Measurements from ENCODE around the gene CLDN4.
A peak's percentile ranks its signal among the peaks of the same experiment; 100 is the strongest.
"Not testable (repeated sequence)": the region's sequence is repeated elsewhere in the genome, so short reads cannot be mapped to it uniquely, and the experiment has no call there.

CLDN4 gene

DNA sequence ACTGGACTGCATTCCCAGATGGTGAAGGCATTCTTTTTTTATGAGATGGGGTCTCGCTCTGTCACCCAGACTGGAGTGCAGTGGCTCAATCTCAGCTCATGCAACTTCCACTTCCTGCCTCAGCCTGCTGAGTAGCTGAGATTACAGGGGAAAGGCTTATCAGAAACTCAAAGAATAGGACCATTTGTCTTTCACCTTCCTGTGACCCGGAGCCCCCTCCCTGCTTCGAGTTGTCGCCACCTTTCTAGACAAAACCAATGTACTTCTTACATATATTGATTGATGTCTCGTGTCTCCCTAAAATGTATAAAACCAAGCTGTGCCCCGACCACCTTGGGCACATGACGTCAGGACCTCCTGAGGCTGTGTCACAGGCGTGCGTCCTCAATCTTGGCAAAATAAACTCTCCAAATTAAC lies 13.3 kb downstream of the CLDN4 start:
- no peak for DNase-seq

- DNase-seq = peak; percentile 67
Measured at GRCh38 chr7:73844848-73845460, 14.2 kb downstream of the CLDN4 start.

- DNase-seq = not testable (repeated sequence)
Measured at GRCh38 chr7:73845701-73846195, 15.0 kb downstream of the CLDN4 start.

DNA sequence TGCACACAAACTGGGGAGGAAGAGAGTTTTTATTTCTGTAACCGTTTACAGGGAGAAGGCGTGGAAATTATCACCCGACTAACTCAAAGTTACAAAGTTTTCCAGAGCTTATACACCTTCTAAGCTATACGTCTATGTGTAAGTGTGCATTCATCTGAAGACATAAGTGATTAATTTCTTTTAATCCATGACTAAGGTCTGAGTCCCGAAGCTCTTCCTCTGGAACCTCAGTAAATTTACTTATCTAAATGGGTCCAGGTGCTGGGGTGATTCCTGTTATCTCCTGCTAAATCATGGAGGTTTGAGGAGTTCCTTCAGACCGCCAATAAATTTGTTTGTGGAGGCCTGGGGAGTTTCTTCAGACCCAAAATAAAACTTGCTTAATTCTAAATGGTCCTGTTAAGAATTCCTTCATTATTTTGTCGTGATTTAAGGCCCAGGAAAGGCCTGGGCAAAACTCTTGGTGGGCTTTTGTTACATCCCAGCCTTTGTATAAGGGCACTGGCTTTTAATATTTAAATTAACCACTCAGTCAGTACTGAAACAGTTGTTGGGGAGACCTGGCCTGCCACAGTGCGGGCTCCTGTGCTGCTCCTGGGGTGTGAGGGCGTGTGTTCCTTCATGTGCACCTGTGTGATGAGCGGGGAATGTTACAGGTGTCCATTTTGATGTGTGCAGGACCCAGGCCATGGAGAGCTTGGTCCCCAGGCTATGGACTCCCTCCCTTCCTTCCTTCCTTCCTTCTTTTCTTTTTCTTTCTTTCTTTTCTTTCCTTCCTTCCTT lies 17.3 kb downstream of the CLDN4 start:
- no peak for DNase-seq

- peak; percentile 99 for DNase-seq
Measured at GRCh38 chr7:73850781-73851207, 20.0 kb downstream of the CLDN4 start.

- DNase-seq = peak; percentile 98
Measured at GRCh38 chr7:73851410-73852338, 20.9 kb downstream of the CLDN4 start.

DNA sequence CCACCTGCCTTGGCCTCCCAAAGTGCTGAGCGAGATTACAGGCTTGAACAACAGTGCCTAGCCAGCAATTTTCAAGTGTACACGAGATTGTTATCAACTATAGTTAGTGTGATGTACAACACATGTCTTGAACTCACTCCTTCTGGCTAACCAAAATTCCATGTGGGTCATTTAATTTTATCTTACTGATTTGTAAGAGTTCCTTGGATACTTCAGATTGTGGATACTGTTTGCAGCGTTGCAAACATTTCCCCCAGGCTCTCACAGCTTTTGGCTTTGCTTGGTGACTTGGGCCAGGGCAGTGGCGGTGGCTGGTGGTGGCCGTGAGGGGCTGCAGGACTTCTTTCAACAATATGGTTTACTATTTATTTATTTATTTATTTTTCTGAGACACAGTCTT lies 21.7 kb downstream of the CLDN4 start:
- DNase-seq = no peak

DNA sequence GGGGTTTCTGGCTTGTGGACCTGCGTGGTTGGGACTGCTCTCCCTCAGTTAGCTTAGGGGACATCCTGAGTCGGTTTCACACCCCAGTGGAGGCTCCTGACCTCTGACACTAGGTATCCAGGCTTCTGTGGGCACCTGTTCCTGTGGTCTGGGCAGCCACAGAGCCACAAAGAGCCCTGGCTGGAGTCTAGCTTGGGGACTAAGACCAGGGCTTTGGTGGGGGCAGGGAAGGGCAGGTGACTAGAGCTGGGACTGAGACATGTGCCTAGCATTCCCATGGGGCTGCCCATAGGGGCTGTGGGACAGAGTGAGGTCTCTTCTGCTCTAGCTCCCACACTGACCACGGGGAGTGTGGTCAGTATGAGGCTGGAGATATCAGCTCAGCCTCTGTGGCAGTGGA lies 26.1 kb downstream of the CLDN4 start:
- DNase-seq = no peak

DNA sequence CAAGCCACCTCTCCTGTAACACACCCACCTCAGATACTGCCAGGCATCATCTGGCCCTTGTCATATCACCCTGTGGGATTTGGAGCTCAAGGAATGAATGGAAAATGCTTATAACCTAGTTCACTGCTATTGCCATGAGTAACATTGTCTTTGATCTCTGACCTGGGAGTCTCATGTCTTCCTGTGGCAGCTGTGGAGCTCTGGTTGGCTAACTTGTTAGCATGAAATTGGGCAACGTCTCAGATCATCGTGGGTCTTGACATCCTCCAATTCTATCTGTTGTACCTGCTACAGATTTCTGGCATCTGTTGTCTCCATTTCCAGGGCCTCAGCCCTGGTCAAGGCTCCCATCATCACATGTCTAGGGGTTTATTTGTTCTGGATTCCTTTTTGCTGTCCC lies 28.0 kb downstream of the CLDN4 start:
- no peak for DNase-seq

DNA sequence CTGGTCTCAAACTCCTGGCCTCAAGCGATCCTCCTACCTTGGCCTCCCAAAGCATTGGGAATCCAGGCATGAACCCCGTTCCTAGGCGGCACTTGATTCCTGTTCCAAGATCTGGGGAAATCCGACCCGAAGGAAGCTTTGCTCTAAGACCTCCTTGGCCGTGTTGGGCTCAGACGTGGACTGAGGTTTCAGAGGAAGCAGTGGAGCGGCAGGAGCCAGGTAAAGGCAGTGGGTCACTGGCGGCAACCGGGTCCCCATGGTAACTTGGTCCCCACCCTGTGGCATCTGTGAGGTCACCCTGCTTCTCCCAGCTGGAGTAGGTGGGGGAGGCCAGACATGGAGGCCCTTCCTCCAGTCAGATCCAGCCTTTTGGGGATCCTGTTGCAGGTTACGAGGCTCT lies 30.1 kb downstream of the CLDN4 start, which contains the start of gene TMEM270:
TMEM270 (plus strand) TSS at position 301 of the 400 bp plus-strand sequence; CDS start at position 337, 36 bp downstream.
- no peak for DNase-seq

- DNase-seq = no peak
Measured at GRCh38 chr7:73861305-73861704, 30.5 kb downstream of the CLDN4 start.

DNA sequence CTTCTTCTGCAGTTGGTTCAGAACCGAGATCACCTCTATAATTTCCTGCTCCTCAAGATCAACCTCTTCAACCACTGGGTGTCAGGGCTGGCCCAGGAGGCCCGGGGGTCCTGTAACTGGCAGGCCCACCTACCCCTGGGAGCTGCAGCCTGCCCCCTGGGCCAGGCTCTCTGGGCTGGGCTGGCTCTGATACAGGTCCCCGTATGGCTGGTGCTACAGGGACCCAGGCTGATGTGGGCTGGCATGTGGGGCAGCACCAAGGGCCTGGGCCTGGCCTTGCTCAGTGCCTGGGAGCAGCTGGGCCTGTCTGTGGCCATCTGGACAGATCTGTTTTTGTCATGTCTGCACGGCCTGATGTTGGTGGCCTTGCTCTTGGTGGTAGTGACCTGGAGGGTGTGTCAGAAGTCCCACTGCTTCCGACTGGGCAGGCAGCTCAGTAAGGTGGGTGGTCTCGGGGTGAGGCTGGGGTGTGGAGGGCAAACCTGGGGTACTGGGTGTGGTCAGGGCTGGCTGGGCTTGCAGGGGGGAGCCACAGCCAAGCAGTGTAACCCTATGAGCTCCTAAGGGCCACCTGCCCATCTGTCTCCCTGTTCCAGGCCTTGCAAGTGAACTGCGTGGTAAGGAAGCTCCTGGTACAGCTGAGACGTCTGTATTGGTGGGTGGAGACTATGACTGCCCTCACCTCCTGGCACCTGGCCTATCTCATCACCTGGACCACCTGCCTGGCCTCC lies 34.4 kb downstream of the CLDN4 start:
- DNase-seq = no peak

- DNase-seq = peak; percentile 74
Measured at GRCh38 chr7:73865738-73866445, 35.1 kb downstream of the CLDN4 start.

DNA sequence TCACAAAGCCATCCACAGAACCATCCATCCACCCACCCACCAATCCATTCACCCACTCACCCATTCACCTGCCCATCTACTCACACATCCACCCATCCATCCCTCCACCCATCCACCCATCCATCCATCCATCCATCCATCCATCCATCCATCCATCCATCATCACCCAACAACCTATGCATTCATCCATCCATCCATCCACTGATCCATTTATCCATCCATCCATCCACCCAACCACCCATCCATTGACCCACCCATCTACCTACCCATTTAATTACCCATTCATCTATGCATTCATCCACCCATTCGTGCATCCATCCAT lies 35.6 kb downstream of the CLDN4 start:
- no peak for DNase-seq

- DNase-seq = no peak
Measured at GRCh38 chr7:73869011-73869798, 38.4 kb downstream of the CLDN4 start.

GRCh38 chr7:73870041-73870492 lies 39.3 kb downstream of the CLDN4 start:
- DNase-seq = no peak

GRCh38 chr7:73871163-73872011 lies 40.6 kb downstream of the CLDN4 start:
- DNase-seq = no peak

- no peak for DNase-seq
Measured at GRCh38 chr7:73872056-73872908, 41.5 kb downstream of the CLDN4 start.

DNA sequence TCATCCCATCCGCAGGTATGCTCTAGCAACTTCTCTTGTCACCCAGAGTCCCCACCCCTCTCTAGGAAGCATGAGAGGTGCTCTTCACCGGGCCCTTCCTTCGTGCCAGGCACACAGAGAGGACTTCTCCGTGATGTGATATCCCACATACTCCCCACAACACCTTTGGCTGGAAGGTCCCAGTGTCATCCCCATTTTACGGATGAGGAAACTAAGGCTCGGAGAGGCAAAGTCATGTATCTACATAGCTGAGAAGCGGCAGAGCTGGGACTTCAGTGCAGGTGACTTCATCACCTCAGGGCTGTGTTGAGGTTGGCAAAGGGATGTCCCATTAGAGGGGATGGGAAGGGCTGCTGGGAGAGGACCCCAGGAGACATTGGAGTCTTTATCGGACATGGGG lies 45.6 kb downstream of the CLDN4 start:
- no peak for DNase-seq
